ENCODE measurements around the gene TEX44. TPM values are rescaled to one million over a fixed set of nuclear protein-coding genes. Genes with fewer than 3 reads are reported as not detected.

Gene TEX44
- total and polyA plus RNA-seq, 9 of the 15 experiments (the other 6 are each of a cell fraction or from before 2014, with no cell fraction given), result not detected

DNA sequence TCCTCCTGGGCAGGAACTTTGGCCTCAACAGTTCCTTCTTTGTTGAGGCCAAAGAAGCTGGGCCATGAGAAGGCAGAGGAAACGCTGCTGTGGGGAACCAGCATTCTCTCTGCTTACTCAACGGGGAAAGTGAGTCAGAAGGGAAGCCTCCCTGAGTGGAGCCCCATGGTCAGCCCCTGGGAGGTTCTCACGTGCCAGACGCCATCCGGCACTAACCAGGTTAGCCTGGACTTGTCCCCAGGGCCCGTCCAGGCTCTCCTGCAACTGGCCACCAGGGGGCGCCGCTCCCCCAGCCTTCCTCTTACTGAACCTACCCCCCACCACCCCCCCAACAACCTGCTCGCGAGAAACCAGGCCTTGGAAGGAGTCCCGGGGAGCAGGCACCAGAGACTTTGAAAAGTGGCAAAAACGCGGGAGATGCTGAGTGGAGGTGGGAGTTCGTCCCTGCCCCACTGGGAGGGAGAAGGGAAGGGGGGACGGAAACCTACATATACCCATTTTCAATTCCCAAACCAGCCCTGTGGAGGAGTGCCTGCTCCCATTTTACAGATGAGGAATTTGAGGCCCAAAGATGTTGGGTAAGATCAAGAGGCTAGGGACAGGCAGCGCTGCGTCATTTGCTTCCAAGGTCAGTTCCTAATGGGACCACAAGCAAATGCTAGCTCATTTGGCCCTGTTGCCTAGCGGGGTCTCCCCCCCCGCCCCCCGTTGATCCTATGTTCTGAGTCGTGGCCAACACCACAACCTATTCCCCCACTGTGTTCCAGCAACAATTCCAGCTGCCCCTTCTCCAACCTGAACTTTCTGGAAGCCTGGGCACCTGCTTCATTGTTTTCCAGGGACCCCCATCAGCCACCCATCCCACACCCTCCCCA, 20.0 kb downstream of the TEX44 start (continued):
- TF ChIP-seq TCFL5 (CRISPR knock-in tag; conservative IDR thresholded peaks at IDR 0.05) (no peak), ILK (tag; IDR thresholded peaks at IDR 0.05; ENCODE audit: borderline replicate concordance, low read depth) (no peak), TARDBP (IDR thresholded peaks at IDR 0.05) (no peak), CHD2 (IDR thresholded peaks at IDR 0.05; ENCODE audit: low read depth, low read length) (peak; percentile 63; the same call in 1 of the 2 replicates), ERF (CRISPR knock-in tag; IDR thresholded peaks at IDR 0.05) (no peak), RAD21 (CRISPR knock-in tag; conservative IDR thresholded peaks at IDR 0.05 in 1 of 2, IDR thresholded peaks at IDR 0.05 in 1 of 2) (peak; percentile 82 to 83), PTTG1 (tag; IDR thresholded peaks at IDR 0.05; ENCODE audit: low read depth) (no peak), POLR2AphosphoS2 (IDR thresholded peaks at IDR 0.05; ENCODE audit: low read length) (no peak), RBM14 (IDR thresholded peaks at IDR 0.05; ENCODE audit: borderline replicate concordance, insufficient read depth, low read depth, low read length) (no peak), NR2F6 (CRISPR knock-in tag; IDR thresholded peaks at IDR 0.05) (no peak), MAZ (CRISPR knock-in tag; conservative IDR thresholded peaks at IDR 0.05 in 1 of 2, IDR thresholded peaks at IDR 0.05 in 1 of 2) (peak in 1 of 2 experiments; percentile 51; a peak in 1 of 4 replicates)
- TF ChIP-seq, protein P1, sequence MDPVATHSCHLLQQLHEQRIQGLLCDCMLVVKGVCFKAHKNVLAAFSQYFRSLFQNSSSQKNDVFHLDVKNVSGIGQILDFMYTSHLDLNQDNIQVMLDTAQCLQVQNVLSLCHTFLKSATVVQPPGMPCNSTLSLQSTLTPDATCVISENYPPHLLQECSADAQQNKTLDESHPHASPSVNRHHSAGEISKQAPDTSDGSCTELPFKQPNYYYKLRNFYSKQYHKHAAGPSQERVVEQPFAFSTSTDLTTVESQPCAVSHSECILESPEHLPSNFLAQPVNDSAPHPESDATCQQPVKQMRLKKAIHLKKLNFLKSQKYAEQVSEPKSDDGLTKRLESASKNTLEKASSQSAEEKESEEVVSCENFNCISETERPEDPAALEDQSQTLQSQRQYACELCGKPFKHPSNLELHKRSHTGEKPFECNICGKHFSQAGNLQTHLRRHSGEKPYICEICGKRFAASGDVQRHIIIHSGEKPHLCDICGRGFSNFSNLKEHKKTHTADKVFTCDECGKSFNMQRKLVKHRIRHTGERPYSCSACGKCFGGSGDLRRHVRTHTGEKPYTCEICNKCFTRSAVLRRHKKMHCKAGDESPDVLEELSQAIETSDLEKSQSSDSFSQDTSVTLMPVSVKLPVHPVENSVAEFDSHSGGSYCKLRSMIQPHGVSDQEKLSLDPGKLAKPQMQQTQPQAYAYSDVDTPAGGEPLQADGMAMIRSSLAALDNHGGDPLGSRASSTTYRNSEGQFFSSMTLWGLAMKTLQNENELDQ (CRISPR knock-in tag; IDR thresholded peaks at IDR 0.05; ENCODE audit: borderline replicate concordance), result no peak
- TF ChIP-seq, protein P2, sequence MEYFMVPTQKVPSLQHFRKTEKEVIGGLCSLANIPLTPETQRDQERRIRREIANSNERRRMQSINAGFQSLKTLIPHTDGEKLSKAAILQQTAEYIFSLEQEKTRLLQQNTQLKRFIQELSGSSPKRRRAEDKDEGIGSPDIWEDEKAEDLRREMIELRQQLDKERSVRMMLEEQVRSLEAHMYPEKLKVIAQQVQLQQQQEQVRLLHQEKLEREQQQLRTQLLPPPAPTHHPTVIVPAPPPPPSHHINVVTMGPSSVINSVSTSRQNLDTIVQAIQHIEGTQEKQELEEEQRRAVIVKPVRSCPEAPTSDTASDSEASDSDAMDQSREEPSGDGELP (CRISPR knock-in tag; IDR thresholded peaks at IDR 0.05; ENCODE audit: borderline replicate concordance), result 0 out of 2 replicates have a peak, but pooled peaks have one; percentile 39
- TF ChIP-seq, protein P3, sequence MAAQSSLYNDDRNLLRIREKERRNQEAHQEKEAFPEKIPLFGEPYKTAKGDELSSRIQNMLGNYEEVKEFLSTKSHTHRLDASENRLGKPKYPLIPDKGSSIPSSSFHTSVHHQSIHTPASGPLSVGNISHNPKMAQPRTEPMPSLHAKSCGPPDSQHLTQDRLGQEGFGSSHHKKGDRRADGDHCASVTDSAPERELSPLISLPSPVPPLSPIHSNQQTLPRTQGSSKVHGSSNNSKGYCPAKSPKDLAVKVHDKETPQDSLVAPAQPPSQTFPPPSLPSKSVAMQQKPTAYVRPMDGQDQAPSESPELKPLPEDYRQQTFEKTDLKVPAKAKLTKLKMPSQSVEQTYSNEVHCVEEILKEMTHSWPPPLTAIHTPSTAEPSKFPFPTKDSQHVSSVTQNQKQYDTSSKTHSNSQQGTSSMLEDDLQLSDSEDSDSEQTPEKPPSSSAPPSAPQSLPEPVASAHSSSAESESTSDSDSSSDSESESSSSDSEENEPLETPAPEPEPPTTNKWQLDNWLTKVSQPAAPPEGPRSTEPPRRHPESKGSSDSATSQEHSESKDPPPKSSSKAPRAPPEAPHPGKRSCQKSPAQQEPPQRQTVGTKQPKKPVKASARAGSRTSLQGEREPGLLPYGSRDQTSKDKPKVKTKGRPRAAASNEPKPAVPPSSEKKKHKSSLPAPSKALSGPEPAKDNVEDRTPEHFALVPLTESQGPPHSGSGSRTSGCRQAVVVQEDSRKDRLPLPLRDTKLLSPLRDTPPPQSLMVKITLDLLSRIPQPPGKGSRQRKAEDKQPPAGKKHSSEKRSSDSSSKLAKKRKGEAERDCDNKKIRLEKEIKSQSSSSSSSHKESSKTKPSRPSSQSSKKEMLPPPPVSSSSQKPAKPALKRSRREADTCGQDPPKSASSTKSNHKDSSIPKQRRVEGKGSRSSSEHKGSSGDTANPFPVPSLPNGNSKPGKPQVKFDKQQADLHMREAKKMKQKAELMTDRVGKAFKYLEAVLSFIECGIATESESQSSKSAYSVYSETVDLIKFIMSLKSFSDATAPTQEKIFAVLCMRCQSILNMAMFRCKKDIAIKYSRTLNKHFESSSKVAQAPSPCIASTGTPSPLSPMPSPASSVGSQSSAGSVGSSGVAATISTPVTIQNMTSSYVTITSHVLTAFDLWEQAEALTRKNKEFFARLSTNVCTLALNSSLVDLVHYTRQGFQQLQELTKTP (IDR thresholded peaks at IDR 0.05; ENCODE audit: low read depth in 1 of 2, partially characterized antibody in 2 of 2), result no peak
- TF ChIP-seq, protein P4, sequence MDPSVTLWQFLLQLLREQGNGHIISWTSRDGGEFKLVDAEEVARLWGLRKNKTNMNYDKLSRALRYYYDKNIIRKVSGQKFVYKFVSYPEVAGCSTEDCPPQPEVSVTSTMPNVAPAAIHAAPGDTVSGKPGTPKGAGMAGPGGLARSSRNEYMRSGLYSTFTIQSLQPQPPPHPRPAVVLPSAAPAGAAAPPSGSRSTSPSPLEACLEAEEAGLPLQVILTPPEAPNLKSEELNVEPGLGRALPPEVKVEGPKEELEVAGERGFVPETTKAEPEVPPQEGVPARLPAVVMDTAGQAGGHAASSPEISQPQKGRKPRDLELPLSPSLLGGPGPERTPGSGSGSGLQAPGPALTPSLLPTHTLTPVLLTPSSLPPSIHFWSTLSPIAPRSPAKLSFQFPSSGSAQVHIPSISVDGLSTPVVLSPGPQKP (CRISPR knock-in tag; IDR thresholded peaks at IDR 0.05), result no peak
- TF ChIP-seq, protein P5, sequence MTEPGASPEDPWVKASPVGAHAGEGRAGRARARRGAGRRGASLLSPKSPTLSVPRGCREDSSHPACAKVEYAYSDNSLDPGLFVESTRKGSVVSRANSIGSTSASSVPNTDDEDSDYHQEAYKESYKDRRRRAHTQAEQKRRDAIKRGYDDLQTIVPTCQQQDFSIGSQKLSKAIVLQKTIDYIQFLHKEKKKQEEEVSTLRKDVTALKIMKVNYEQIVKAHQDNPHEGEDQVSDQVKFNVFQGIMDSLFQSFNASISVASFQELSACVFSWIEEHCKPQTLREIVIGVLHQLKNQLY (CRISPR knock-in tag; conservative IDR thresholded peaks at IDR 0.05), result no peak
